ENCODE measurements around the gene TMEM221.

GRCh38 chr19:17405250-17406045 is 43.0 kb downstream of the TMEM221 start, which contains the start of gene BST2:
- TF ChIP-seq CTCF (IDR thresholded peaks at IDR 0.05; ENCODE audit: poor library complexity, severe bottlenecking) (no peak), EZH2 (IDR thresholded peaks at IDR 0.05; ENCODE audit: borderline replicate concordance, insufficient read depth, low read length, poor library complexity, severe bottlenecking) (no peak), RAD21 (conservative IDR thresholded peaks at IDR 0.05) (no peak), POLR2AphosphoS5 (IDR thresholded peaks at IDR 0.05) (no peak), MXI1 (conservative IDR thresholded peaks at IDR 0.05; ENCODE audit: poor library complexity, severe bottlenecking) (no peak), TAF1 (IDR thresholded peaks at IDR 0.05; ENCODE audit: low read depth) (no peak)
- TF ChIP-seq, protein P1, sequence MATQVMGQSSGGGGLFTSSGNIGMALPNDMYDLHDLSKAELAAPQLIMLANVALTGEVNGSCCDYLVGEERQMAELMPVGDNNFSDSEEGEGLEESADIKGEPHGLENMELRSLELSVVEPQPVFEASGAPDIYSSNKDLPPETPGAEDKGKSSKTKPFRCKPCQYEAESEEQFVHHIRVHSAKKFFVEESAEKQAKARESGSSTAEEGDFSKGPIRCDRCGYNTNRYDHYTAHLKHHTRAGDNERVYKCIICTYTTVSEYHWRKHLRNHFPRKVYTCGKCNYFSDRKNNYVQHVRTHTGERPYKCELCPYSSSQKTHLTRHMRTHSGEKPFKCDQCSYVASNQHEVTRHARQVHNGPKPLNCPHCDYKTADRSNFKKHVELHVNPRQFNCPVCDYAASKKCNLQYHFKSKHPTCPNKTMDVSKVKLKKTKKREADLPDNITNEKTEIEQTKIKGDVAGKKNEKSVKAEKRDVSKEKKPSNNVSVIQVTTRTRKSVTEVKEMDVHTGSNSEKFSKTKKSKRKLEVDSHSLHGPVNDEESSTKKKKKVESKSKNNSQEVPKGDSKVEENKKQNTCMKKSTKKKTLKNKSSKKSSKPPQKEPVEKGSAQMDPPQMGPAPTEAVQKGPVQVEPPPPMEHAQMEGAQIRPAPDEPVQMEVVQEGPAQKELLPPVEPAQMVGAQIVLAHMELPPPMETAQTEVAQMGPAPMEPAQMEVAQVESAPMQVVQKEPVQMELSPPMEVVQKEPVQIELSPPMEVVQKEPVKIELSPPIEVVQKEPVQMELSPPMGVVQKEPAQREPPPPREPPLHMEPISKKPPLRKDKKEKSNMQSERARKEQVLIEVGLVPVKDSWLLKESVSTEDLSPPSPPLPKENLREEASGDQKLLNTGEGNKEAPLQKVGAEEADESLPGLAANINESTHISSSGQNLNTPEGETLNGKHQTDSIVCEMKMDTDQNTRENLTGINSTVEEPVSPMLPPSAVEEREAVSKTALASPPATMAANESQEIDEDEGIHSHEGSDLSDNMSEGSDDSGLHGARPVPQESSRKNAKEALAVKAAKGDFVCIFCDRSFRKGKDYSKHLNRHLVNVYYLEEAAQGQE (IDR thresholded peaks at IDR 0.05; ENCODE audit: borderline replicate concordance) = no peak
